Measurements from ENCODE around the gene ZP1. TPM values are rescaled to one million over a fixed set of nuclear protein-coding genes. Genes with fewer than 3 reads are reported as not detected.

ZP1 gene
- total RNA-seq, 1 experiment from 2014 or later, result not detected

DNA sequence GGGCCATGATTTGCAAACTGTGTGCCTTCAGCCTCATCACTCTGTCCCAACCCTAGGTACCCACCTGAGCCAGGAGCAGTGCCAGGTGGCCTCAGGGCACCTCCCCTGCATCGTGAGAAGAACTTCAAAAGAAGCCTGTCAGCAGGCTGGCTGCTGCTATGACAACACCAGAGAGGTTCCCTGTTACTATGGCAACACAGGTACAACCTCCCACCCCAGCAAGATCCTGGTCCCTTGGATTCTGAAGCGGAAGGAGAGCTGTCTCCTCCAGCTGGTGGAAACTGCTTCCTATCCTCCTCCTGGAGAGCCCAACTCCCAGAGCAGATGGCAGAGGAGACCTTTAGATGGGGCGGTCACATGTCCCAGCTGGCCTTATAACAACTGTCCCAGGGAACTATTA, 2.9 kb downstream of the ZP1 start:
- Mint-ChIP-seq H3K36me3 (ENCODE audit: insufficient read depth, unreplicated experiment) (no peaks in the 10 kb centered on the region), H3K4me3 (ENCODE audit: unreplicated experiment) (no peak overlapping the region), H3K4me1 (ENCODE audit: low read depth, unreplicated experiment) (peaks cover 7% of the 10 kb centered on the region), H3K9me3 (ENCODE audit: unreplicated experiment) (no peaks in the 10 kb centered on the region), H3K27me3 (ENCODE audit: insufficient read depth, unreplicated experiment) (no peaks in the 10 kb centered on the region), H3K27ac (ENCODE audit: unreplicated experiment) (no peak overlapping the region)
- H3K4me1 ChIP-seq, result no peaks in the 10 kb centered on the region
- intact Hi-C loops (cut with micrococcal nuclease; ENCODE audit: unreplicated experiment), result no loop called here
- ChIA-PET POLR2A (no interaction called here), CTCF (no interaction called here)
- no peak for DNase-seq
- TF ChIP-seq, protein P1, sequence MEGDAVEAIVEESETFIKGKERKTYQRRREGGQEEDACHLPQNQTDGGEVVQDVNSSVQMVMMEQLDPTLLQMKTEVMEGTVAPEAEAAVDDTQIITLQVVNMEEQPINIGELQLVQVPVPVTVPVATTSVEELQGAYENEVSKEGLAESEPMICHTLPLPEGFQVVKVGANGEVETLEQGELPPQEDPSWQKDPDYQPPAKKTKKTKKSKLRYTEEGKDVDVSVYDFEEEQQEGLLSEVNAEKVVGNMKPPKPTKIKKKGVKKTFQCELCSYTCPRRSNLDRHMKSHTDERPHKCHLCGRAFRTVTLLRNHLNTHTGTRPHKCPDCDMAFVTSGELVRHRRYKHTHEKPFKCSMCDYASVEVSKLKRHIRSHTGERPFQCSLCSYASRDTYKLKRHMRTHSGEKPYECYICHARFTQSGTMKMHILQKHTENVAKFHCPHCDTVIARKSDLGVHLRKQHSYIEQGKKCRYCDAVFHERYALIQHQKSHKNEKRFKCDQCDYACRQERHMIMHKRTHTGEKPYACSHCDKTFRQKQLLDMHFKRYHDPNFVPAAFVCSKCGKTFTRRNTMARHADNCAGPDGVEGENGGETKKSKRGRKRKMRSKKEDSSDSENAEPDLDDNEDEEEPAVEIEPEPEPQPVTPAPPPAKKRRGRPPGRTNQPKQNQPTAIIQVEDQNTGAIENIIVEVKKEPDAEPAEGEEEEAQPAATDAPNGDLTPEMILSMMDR (IDR thresholded peaks at IDR 0.05; ENCODE audit: insufficient read depth in 1 of 2, low read depth in 1 of 2, low read length in 1 of 2, severe bottlenecking in 1 of 2, unreplicated experiment in 1 of 2), result no peak
- no peaks in the 10 kb centered on the region for H3K36me3 ChIP-seq (ENCODE audit: control insufficient read depth, insufficient read depth, low read length)
- no TSS peak for BruUV-seq (replicated peaks)
- H3K27me3 ChIP-seq (replicated peaks; ENCODE audit: control insufficient read depth, insufficient read depth, low read length), result no peaks in the 10 kb centered on the region
- H3K4me3 ChIP-seq (ENCODE audit: low read depth, low read length), result no peak overlapping the region
- no peaks in the 10 kb centered on the region for H3K9me3 ChIP-seq

DNA sequence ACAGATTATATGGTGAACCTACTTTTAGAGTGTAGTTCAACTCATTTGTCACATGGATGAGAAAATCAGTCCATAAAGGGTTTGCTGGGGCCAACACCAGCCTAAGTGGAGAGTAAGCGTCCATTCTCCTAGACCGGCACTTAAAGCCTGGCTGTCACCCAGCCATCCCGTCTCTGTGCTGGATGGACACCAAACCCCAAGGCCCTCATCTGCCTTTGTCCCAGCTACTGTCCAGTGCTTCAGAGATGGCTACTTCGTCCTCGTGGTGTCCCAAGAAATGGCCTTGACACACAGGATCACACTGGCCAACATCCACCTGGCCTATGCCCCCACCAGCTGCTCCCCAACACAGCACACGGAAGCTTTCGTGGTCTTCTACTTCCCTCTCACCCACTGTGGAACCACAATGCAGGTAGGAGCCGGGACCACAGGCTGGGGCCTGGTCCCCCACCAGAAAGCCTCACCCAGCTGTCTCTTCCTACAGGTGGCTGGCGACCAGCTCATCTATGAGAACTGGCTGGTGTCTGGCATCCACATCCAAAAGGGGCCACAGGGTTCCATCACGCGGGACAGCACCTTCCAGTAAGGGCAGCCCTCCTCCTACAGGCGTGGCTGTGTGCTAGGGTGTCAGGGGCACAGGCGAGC, 3.5 kb downstream of the ZP1 start:
- no peaks in the 10 kb centered on the region for H3K36me3 Mint-ChIP-seq (ENCODE audit: insufficient read depth, unreplicated experiment)

DNA sequence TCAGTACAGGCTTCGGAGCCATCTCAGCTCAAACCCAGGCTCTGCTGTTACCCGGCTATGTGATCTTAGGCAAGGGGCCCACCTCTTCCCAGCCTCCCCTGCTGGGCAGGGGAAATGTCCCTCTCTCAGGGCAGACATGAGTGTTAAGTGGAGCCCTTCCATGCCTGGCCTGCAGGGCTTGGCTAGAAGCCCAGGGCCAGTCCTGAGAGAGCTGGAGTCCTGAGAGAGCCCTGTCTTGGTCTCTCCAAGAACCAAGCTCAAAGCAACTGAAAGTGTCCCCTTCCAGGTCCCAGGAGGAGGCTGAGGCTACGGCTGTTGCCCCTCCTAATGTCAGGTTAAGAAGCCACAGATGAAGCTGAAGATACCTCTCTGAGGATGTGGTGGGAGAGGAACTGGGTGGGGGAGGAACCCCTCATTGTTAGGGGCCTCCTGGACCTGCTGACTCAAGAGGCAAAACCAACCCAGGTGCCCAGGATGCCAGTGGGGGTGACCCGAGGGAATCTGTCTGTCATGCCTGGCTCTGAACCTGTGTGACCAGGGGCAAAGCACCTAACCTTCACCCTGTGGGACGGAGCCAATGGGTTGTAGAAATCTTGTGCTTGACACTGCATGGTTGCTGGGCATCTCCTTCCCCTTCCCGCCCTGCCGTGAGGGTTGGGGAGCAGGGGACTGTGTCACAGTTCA, 4.2 kb downstream of the ZP1 start:
- Histone ChIP-seq H3K36me3 (ENCODE audit: control insufficient read depth, insufficient read depth, low read length) (no peaks in the 10 kb centered on the region), H3K4me1 (no peaks in the 10 kb centered on the region), H3K27me3 (replicated peaks; ENCODE audit: control insufficient read depth, insufficient read depth, low read length) (no peaks in the 10 kb centered on the region), H3K9me3 (no peaks in the 10 kb centered on the region), H3K4me3 (ENCODE audit: low read depth, low read length) (no peak overlapping the region)
- CTCF ChIA-PET, result interaction anchor here (0.9 to 1.1 kb wide), 2 partner anchors 16 to 18 kb away, joined by 4 to 5 read pairs; no protein-coding TSS in a partner anchor
- intact Hi-C loops (cut with micrococcal nuclease; ENCODE audit: unreplicated experiment), result no loop called here
- TF ChIP-seq, protein P1 (IDR thresholded peaks at IDR 0.05; ENCODE audit: insufficient read depth in 1 of 2, low read depth in 1 of 2, low read length in 1 of 2, severe bottlenecking in 1 of 2, unreplicated experiment in 1 of 2), result no peak
- DNase-seq, result no peak
- Mint-ChIP-seq H3K4me3 (ENCODE audit: unreplicated experiment) (no peak overlapping the region), H3K36me3 (ENCODE audit: insufficient read depth, unreplicated experiment) (no peaks in the 10 kb centered on the region), H3K27ac (ENCODE audit: unreplicated experiment) (no peak overlapping the region), H3K9me3 (ENCODE audit: unreplicated experiment) (no peaks in the 10 kb centered on the region), H3K27me3 (ENCODE audit: insufficient read depth, unreplicated experiment) (no peaks in the 10 kb centered on the region), H3K4me1 (ENCODE audit: low read depth, unreplicated experiment) (peaks cover 5% of the 10 kb centered on the region)
- POLR2A ChIA-PET, result no interaction called here
- BruUV-seq (replicated peaks), result no TSS peak

More for the DNA sequence above, 3.5 kb downstream of the ZP1 start:
- intact Hi-C loops (cut with micrococcal nuclease; ENCODE audit: unreplicated experiment), result no loop called here
- TF ChIP-seq, protein P1 (IDR thresholded peaks at IDR 0.05; ENCODE audit: insufficient read depth in 1 of 2, low read depth in 1 of 2, low read length in 1 of 2, severe bottlenecking in 1 of 2, unreplicated experiment in 1 of 2), result no peak
- Histone ChIP-seq H3K9me3 (no peaks in the 10 kb centered on the region), H3K4me1 (no peaks in the 10 kb centered on the region), H3K27me3 (replicated peaks; ENCODE audit: control insufficient read depth, insufficient read depth, low read length) (no peaks in the 10 kb centered on the region), H3K36me3 (ENCODE audit: control insufficient read depth, insufficient read depth, low read length) (no peaks in the 10 kb centered on the region), H3K4me3 (ENCODE audit: low read depth, low read length) (no peak overlapping the region)
- no TSS peak for BruUV-seq (replicated peaks)
- DNase-seq, result no peak
- Mint-ChIP-seq H3K27me3 (ENCODE audit: insufficient read depth, unreplicated experiment) (no peaks in the 10 kb centered on the region), H3K4me1 (ENCODE audit: low read depth, unreplicated experiment) (peaks cover 7% of the 10 kb centered on the region), H3K27ac (ENCODE audit: unreplicated experiment) (no peak overlapping the region), H3K9me3 (ENCODE audit: unreplicated experiment) (no peaks in the 10 kb centered on the region), H3K4me3 (ENCODE audit: unreplicated experiment) (no peak overlapping the region)
- ChIA-PET CTCF (interaction anchor here (1.1 kb wide), 1 partner anchor 18 kb away, joined by 4 read pairs; no protein-coding TSS in a partner anchor), POLR2A (no interaction called here)
